ENCODE data around the gene ATP6V1C2. TPM values are rescaled to one million over a fixed set of nuclear protein-coding genes. Genes with fewer than 3 reads are reported as not detected.

ATP6V1C2 gene
- total and polyA plus RNA-seq, 3 donors from 2014 or later: 3.6 to 6.2 (median 5.9) TPM

GRCh38 chr2:10776231-10776977, 55.0 kb downstream of the ATP6V1C2 start:
- WGBS, 2 donors: 83 to 94% methylated on average over 13 to 27 of the region's 27 CpGs
- Histone ChIP-seq H3K36me3 (ENCODE audit: low read depth, missing control alignments) (no peaks in the 10 kb centered on the region), H3K27me3 (no peaks in the 10 kb centered on the region), H3K4me1 (peaks cover 14% of the 10 kb centered on the region), H3K27ac (no peak overlapping the region), H3K9me3 (no peaks in the 10 kb centered on the region), H3K4me3 (no peak overlapping the region)
- intact Hi-C loops (cut with DNase I; ENCODE audit: low total_unique reads): no loop called here
- no peak for TF ChIP-seq CTCF (IDR thresholded peaks at IDR 0.05)
- no peak for TF ChIP-seq POLR2A (IDR thresholded peaks at IDR 0.05)
- no peak for DNase-seq

DNA sequence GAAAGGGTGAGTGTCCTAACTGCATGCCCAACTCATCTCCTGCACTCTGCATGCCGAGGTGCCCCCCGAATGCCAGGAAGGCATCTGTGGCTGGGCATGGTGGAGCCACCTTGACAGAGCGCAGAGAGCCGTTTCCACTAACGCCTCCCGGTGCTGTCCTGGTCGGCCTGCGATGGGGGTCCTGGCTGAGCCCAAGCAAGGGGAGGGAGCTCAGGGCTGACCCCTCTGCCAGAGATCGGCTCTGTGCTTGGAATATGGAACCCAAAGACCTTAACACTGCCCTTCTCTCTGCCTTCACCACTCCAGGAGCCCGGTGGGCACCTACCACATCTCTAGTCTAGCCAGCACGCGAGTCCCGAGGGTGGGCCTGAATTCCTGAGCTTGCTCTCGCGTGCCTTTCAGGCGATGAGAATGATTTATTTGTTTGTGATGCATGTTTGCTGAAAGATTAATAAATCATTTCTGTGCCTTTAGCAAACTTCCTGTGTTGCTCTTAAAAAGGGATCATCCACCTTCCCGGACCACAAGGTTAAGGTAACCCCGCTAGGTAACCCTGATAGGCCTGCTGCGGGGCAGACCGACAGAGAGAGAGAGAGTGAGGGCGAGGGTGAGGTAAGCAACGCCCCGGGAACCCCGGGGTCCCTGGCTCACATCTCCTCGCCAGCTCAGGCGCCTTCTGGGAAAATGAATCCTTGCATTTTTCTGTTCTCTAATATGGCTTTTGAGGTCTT, 55.8 kb downstream of the ATP6V1C2 start:
- Histone ChIP-seq H3K9me3 (no peaks in the 10 kb centered on the region), H3K4me1 (peaks cover 14% of the 10 kb centered on the region), H3K4me3 (no peak overlapping the region), H3K27me3 (no peaks in the 10 kb centered on the region), H3K27ac (no peak overlapping the region), H3K36me3 (ENCODE audit: low read depth, missing control alignments) (no peaks in the 10 kb centered on the region)
- no peak for TF ChIP-seq CTCF (IDR thresholded peaks at IDR 0.05)
- no peak for TF ChIP-seq POLR2A (IDR thresholded peaks at IDR 0.05)
- intact Hi-C loops (cut with DNase I; ENCODE audit: low total_unique reads): no loop called here
- no peak for DNase-seq
- 87 to 91% methylated on average over 20 to 26 of the region's 26 CpGs for WGBS, 2 donors

GRCh38 chr2:10777842-10778723, 56.7 kb downstream of the ATP6V1C2 start:
- no peaks in the 10 kb centered on the region for H3K9me3 ChIP-seq
- H3K4me3 ChIP-seq: no peak overlapping the region
- TF ChIP-seq POLR2A (IDR thresholded peaks at IDR 0.05) (no peak), CTCF (IDR thresholded peaks at IDR 0.05) (no peak)
- WGBS, 2 donors: 81 to 87% methylated on average over 6 to 27 of the region's 27 CpGs
- intact Hi-C loops (cut with DNase I; ENCODE audit: low total_unique reads): no loop called here
- H3K36me3 ChIP-seq (ENCODE audit: low read depth, missing control alignments): no peaks in the 10 kb centered on the region
- H3K4me1 ChIP-seq: peaks cover 14% of the 10 kb centered on the region
- DNase-seq: peak; percentile 10
- H3K27me3 ChIP-seq: no peaks in the 10 kb centered on the region
- H3K27ac ChIP-seq: no peak overlapping the region

DNA sequence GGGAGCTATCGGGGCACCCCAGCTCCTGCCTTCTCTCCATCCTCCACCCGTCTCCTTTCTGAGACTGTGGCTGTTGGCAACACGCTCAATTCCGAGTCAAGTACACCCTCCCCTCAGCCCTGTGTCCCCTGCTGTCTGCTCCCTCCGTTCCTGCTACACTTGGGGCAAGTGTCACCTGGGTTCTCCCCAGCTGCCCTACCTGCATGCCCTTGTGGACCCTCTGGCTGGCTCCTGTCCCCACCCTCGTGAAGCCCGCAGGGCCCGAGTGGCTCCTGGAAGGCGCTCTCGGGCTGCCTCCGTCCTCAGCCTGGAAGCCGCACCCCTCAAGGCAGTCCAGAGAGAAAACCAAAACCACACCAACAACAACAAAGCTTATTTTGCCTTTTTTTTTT, 57.3 kb downstream of the ATP6V1C2 start:
- no peak for DNase-seq
- H3K4me3 ChIP-seq: no peak overlapping the region
- no peaks in the 10 kb centered on the region for H3K27me3 ChIP-seq
- no peak overlapping the region for H3K27ac ChIP-seq
- TF ChIP-seq CTCF (IDR thresholded peaks at IDR 0.05) (no peak), POLR2A (IDR thresholded peaks at IDR 0.05) (no peak)
- intact Hi-C loops (cut with DNase I; ENCODE audit: low total_unique reads): no loop called here
- no peaks in the 10 kb centered on the region for H3K9me3 ChIP-seq
- 94 to 97% methylated on average over 9 to 12 of the region's 12 CpGs for WGBS, 2 donors
- peaks cover 13% of the 10 kb centered on the region for H3K4me1 ChIP-seq
- H3K36me3 ChIP-seq (ENCODE audit: low read depth, missing control alignments): no peaks in the 10 kb centered on the region
